Activated CD8-positive, alpha-beta memory T cell treated with anti-CD3 and anti-CD28 coated beads for 1 hour (primary cell): ENCODE data around the gene OXER1.

ENCODE experiments used
- DNase-seq, 2 donors: peaks; one replicate each; pipeline ENCODE4 v3.0.0-alpha.2; 2020; ENCODE audit warnings: low read depth in 1 of 2; ENCODE audit errors: extremely low read depth in 1 of 2

The OXER1 gene

GRCh38 chr2:42713920-42714319 is 50.0 kb downstream of the OXER1 start:
- no peak for DNase-seq

GRCh38 chr2:42712934-42713333 is 51.0 kb downstream of the OXER1 start:
- DNase-seq: no peak
